ENCODE data around the gene CLRN3.

GRCh38 chr10:127850944-127851343, 41.8 kb downstream of the CLRN3 start:
- TF ChIP-seq CTCF (IDR thresholded peaks at IDR 0.05) (no peak), POLR2A (IDR thresholded peaks at IDR 0.05) (no peak)
